Measurements from ENCODE around the gene AP2S1.

DNA sequence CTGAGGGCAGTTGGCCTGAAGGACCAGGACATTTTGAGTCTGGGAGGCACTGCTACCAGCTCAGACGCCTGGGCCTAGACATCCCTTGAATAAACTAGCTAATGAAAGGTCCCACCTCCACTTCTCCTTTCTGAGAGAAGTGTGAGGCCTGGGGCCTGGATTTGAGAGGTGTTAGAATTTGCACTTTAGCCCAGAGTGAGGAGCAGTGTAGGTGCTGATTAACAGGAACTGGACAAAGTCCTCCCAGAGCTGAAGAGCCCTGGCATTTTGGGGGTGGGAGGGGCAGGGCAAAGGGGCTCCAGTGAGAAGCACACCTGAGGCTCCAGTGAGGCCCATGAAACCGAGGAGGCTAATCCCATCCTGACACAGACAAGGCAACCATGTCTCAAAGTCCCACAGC, 47.1 kb downstream of the AP2S1 start:
- TF ChIP-seq CTCF (IDR thresholded peaks at IDR 0.05; ENCODE audit: low read depth, low read length, poor library complexity, severe bottlenecking) = no peak
- TF ChIP-seq EZH2phosphoT487 (IDR thresholded peaks at IDR 0.05; ENCODE audit: borderline replicate concordance, low read length) = no peak

All from DOHH2 (cell line).